Measurements from ENCODE around the gene TMEM201.

DNA sequence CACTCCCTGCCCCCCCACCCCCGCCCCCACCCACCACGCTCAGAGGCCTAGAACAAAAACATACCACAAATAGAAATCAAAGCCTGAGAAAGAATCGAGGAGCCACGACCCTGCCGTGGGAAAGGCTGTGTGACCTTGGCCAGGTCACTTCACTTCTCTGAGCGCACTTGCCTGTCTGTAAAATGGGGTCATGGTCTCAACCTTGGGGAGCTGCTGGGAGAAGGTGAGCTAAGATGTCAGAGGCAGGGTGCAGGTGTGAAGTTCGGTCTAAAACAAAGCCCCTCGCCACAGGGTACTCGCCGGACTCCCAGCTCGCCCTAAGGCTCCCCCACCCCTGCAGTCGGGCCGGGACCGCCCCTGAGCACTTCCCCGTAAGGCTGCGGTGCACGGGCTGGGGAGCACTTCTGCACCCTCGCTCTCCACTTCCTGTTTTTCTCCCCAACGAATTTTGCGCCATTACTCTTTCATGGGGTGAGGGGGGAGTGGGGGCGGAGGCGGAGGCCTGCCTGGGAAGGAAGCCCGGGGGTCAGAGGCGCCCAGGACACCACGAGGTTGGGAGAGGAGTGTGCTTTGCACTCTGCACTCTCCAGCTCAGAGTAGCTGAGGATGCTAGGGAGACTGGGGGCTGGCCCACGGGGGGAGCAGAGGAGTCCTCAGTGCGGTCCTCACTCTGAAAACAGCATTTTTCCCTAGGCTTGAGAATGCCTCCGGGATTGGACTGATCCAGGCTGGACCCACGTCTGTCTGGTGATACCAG lies 40.9 kb downstream of the TMEM201 start:
- TF ChIP-seq, protein P1, sequence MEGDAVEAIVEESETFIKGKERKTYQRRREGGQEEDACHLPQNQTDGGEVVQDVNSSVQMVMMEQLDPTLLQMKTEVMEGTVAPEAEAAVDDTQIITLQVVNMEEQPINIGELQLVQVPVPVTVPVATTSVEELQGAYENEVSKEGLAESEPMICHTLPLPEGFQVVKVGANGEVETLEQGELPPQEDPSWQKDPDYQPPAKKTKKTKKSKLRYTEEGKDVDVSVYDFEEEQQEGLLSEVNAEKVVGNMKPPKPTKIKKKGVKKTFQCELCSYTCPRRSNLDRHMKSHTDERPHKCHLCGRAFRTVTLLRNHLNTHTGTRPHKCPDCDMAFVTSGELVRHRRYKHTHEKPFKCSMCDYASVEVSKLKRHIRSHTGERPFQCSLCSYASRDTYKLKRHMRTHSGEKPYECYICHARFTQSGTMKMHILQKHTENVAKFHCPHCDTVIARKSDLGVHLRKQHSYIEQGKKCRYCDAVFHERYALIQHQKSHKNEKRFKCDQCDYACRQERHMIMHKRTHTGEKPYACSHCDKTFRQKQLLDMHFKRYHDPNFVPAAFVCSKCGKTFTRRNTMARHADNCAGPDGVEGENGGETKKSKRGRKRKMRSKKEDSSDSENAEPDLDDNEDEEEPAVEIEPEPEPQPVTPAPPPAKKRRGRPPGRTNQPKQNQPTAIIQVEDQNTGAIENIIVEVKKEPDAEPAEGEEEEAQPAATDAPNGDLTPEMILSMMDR (IDR thresholded peaks at IDR 0.05; ENCODE audit: low read length), result no peak
- no peak for TF ChIP-seq EZH2phosphoT487 (IDR thresholded peaks at IDR 0.05; ENCODE audit: low read length)

Measured in MM.1S (cell line).